Ramos (cell line): Measurements from ENCODE around the gene OSBPL1A.

Experiments
- in situ Hi-C: fragments of 300-500 bp; cut with MboI; formaldehyde crosslinking; loops from one replicate; pipeline ENCODE4 v1.14.3; 2022; ENCODE audit warnings: low sequenced_read_pairs; ENCODE audit not compliant: unreplicated experiment

The OSBPL1A gene

GRCh38 chr18:24397694-24398368, at the start of gene OSBPL1A:
Gene OSBPL1A (minus strand): TSS chr18:24397824. CDS start chr18:24377533, 20,291 bp downstream.
- in situ Hi-C loops = no loop called here

- in situ Hi-C loops = no loop called here
Measured at GRCh38 chr18:24446953-24447538, 49.4 kb upstream of the OSBPL1A start.

- in situ Hi-C loops = no loop called here
Measured at GRCh38 chr18:24446453-24446852, 48.8 kb upstream of the OSBPL1A start.

- in situ Hi-C loops = no loop called here
Measured at GRCh38 chr18:24443870-24444269, 46.2 kb upstream of the OSBPL1A start.

GRCh38 chr18:24436939-24437338, 39.3 kb upstream of the OSBPL1A start:
- in situ Hi-C loops = no loop called here

- in situ Hi-C loops = no loop called here
Measured at GRCh38 chr18:24432618-24433017, 35.0 kb upstream of the OSBPL1A start.

- in situ Hi-C loops = no loop called here
Measured at GRCh38 chr18:24429188-24429587, 31.6 kb upstream of the OSBPL1A start.

- in situ Hi-C loops = no loop called here
Measured at GRCh38 chr18:24428709-24429108, 31.1 kb upstream of the OSBPL1A start.

GRCh38 chr18:24427484-24427883, 29.9 kb upstream of the OSBPL1A start:
- in situ Hi-C loops = no loop called here

- in situ Hi-C loops = no loop called here
Measured at GRCh38 chr18:24426398-24427294, 29.0 kb upstream of the OSBPL1A start, which contains the start of gene IMPACT. Gene IMPACT (plus strand): TSS chr18:24426670. CDS start chr18:24426757, 87 bp downstream.

GRCh38 chr18:24426073-24426397, 28.4 kb upstream of the OSBPL1A start:
- in situ Hi-C loops = no loop called here

- in situ Hi-C loops = no loop called here
Measured at GRCh38 chr18:24421831-24422230, 24.2 kb upstream of the OSBPL1A start.

- in situ Hi-C loops = no loop called here
Measured at GRCh38 chr18:24420551-24420950, 22.9 kb upstream of the OSBPL1A start.

GRCh38 chr18:24417480-24417879, 19.9 kb upstream of the OSBPL1A start:
- in situ Hi-C loops = no loop called here

- in situ Hi-C loops = no loop called here
Measured at GRCh38 chr18:24414349-24415003, 16.9 kb upstream of the OSBPL1A start.

GRCh38 chr18:24413148-24413547, 15.5 kb upstream of the OSBPL1A start:
- in situ Hi-C loops = no loop called here

GRCh38 chr18:24408496-24408895, 10.9 kb upstream of the OSBPL1A start:
- in situ Hi-C loops = no loop called here

GRCh38 chr18:24404591-24404990, 7.0 kb upstream of the OSBPL1A start:
- in situ Hi-C loops = no loop called here

GRCh38 chr18:24403076-24403475, 5.5 kb upstream of the OSBPL1A start:
- in situ Hi-C loops = no loop called here

GRCh38 chr18:24402209-24402785, 4.7 kb upstream of the OSBPL1A start:
- in situ Hi-C loops = no loop called here
